Trophoblast cell (in vitro differentiated cells and primary cell): ENCODE measurements around the gene KIAA1958.

Source experiments
- DNase-seq, 2 donors: peaks; one replicate each; pipeline ENCODE4 v3.0.0-alpha.2; 2016
- H2AFZ ChIP-seq: 2 replicates; pipeline ENCODE4 v1.6.1; 2013; ENCODE audit warnings: low read length, moderate library complexity, mild to moderate bottlenecking; ENCODE audit not compliant: insufficient read depth, poor library complexity
- H2AK5ac ChIP-seq: 2 replicates; pipeline ENCODE4 v1.6.1; 2013; ENCODE audit warnings: mild to moderate bottlenecking, low read length
- H2BK120ac ChIP-seq: 2 replicates; pipeline ENCODE4 v1.6.1; 2013; ENCODE audit warnings: low read length, mild to moderate bottlenecking, moderate library complexity; ENCODE audit not compliant: insufficient read depth, poor library complexity
- H2BK12ac ChIP-seq: 2 replicates; pipeline ENCODE4 v1.6.1; 2013; ENCODE audit warnings: mild to moderate bottlenecking, low read length, moderate library complexity
- H2BK5ac ChIP-seq: 2 replicates; pipeline ENCODE4 v1.6.1; 2013; ENCODE audit warnings: low read length, low read depth, moderate library complexity, mild to moderate bottlenecking; ENCODE audit not compliant: poor library complexity
- H3K14ac ChIP-seq: 2 replicates; pipeline ENCODE4 v1.6.1; 2013; ENCODE audit warnings: mild to moderate bottlenecking, low read length
- H3K18ac ChIP-seq: 2 replicates; pipeline ENCODE4 v1.6.1; 2013; ENCODE audit warnings: mild to moderate bottlenecking, low read length
- H3K23ac ChIP-seq: 2 replicates; pipeline ENCODE4 v1.6.1; 2013; ENCODE audit warnings: low read length
- H3K27ac ChIP-seq: 2 replicates; pipeline ENCODE4 v1.5.1; 2013; ENCODE audit warnings: low read depth, mild to moderate bottlenecking, inconsistent platforms, low read length, moderate library complexity
- H3K27me3 ChIP-seq: 2 replicates; pipeline ENCODE4 v1.6.1; 2013; ENCODE audit warnings: inconsistent platforms, mild to moderate bottlenecking, low read length, moderate library complexity; ENCODE audit not compliant: insufficient read depth
- H3K36me3 ChIP-seq, 2 experiments: 1 replicate in 1 of 2; 2 replicates in 1 of 2; pipeline ENCODE4 v1.6.1; 2013; ENCODE audit warnings: low read length in 2 of 2, mild to moderate bottlenecking in 2 of 2, moderate library complexity in 1 of 2; ENCODE audit not compliant: insufficient read depth in 2 of 2, control insufficient read depth in 1 of 2
- H3K4ac ChIP-seq: 2 replicates; pipeline ENCODE4 v1.6.1; 2013; ENCODE audit warnings: low read depth, mild to moderate bottlenecking, low read length, moderate library complexity
- H3K4me1 ChIP-seq, 2 experiments: 1 replicate in 1 of 2; 2 replicates in 1 of 2; pipeline ENCODE4 v1.6.1; 2013; ENCODE audit warnings: low read length in 2 of 2, mild to moderate bottlenecking in 2 of 2, moderate library complexity in 1 of 2; ENCODE audit not compliant: insufficient read depth in 2 of 2, control insufficient read depth in 1 of 2
- H3K4me2 ChIP-seq: 2 replicates; pipeline ENCODE4 v1.6.1; 2013; ENCODE audit warnings: inconsistent platforms, mild to moderate bottlenecking, low read length, moderate library complexity
- H3K4me3 ChIP-seq: 2 replicates; pipeline ENCODE4 v1.5.1; 2013; ENCODE audit warnings: mild to moderate bottlenecking, low read depth, low read length, inconsistent platforms
- H3K79me1 ChIP-seq: one replicate; pipeline ENCODE4 v1.6.1; 2013; ENCODE audit warnings: low read length
- H3K79me2 ChIP-seq: 2 replicates; pipeline ENCODE4 v1.6.1; 2013; ENCODE audit warnings: low read length, mild to moderate bottlenecking; ENCODE audit not compliant: control insufficient read depth, insufficient read depth, poor library complexity
- H3K9ac ChIP-seq: 2 replicates; pipeline ENCODE4 v1.6.1; 2013; ENCODE audit warnings: mild to moderate bottlenecking, low read length
- H3K9me3 ChIP-seq: 2 replicates; pipeline ENCODE4 v1.6.1; 2013; ENCODE audit warnings: low read depth, mild to moderate bottlenecking, control low read depth, inconsistent platforms, low read length; ENCODE audit not compliant: insufficient read depth
- H4K12ac ChIP-seq: 2 replicates; pipeline ENCODE4 v1.6.1; 2013; ENCODE audit warnings: low read depth, mild to moderate bottlenecking, low read length, moderate library complexity
- H4K8ac ChIP-seq: 2 replicates; pipeline ENCODE4 v1.6.1; 2013; ENCODE audit warnings: low read depth, mild to moderate bottlenecking, low read length, moderate library complexity
- H4K91ac ChIP-seq: one replicate; pipeline ENCODE4 v1.6.1; 2013; ENCODE audit warnings: low read depth, mild to moderate bottlenecking, low read length, moderate library complexity
- WGBS: extraction: QIAGEN DNeasy Blood & Tissue Kit; methylation state at CpG from one replicate; pipeline ENCODE4 v1.1.7; 2013; ENCODE audit warnings: missing lambda C conversion rate; ENCODE audit not compliant: insufficient read length, insufficient coverage; ENCODE audit errors: extremely low coverage; 5-methylcytosine and 5-hydroxymethylcytosine counted together

KIAA1958 gene

DNA sequence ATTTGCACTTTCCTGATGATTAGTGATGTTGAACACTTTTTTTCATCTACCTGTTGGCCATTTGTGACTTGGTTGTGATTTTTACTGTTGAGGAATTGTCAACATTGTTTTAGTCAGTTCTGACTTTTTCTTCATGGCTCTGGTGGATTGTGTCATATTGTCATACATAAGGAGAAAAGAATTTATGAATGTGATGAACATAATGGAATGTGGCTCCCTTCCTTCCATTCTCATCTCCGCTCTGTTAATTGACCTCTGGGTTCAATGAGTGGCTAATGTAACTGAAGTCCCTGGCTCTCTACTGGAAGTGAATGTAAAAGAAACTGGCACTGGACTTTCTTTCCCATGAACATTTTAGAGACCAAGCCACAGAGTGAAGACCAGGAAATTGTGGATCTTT, 49.2 kb downstream of the KIAA1958 start:
- H4K91ac ChIP-seq, result no peak overlapping the region
- no peak overlapping the region for H2BK12ac ChIP-seq
- no peak overlapping the region for H3K23ac ChIP-seq
- H4K8ac ChIP-seq, result no peak overlapping the region
- no peak overlapping the region for H3K14ac ChIP-seq
- H3K9ac ChIP-seq, result no peak overlapping the region
- no peak overlapping the region for H2AK5ac ChIP-seq
- DNase-seq, result no peak
- H3K18ac ChIP-seq, result no peak overlapping the region
- H3K79me2 ChIP-seq, result no peaks in the 10 kb centered on the region
- H3K79me1 ChIP-seq, result no peaks in the 10 kb centered on the region
- H3K27ac ChIP-seq, result no peak overlapping the region
- H3K4me2 ChIP-seq, result no peak overlapping the region
- no peak overlapping the region for H3K4ac ChIP-seq
- H3K4me3 ChIP-seq, result no peak overlapping the region
- no peak overlapping the region for H4K12ac ChIP-seq
- no peaks in the 10 kb centered on the region for H3K27me3 ChIP-seq
- no peaks in the 10 kb centered on the region for H3K9me3 ChIP-seq
- no peak overlapping the region for H2BK5ac ChIP-seq
- WGBS, result no CpG with 5 or more reads among the region's 1 CpG
- H2BK120ac ChIP-seq, result no peak overlapping the region
- H2AFZ ChIP-seq, result no peak overlapping the region
- H3K36me3 ChIP-seq, result no peaks in the 10 kb centered on the region
- peaks cover 6 to 7% of the 10 kb centered on the region in 2 experiments for H3K4me1 ChIP-seq

DNA sequence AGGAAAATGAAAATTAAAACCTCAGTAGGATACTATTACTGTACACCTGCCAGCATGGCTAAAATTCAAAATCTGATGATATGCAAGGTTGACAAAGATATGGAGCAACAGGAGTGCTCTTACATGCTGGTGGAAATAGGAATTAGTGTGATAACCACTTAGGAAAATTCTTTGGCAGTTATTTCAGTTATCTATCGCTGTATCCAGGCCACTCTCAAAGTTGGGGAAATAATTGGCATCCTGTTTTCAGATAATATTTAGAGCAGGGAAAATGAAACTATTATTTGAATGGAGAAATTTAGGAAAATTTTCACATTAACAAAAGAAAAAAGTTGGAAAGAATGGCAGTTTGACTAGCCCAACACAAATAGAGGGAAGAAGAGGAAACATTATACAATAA, 50.9 kb downstream of the KIAA1958 start:
- no peak overlapping the region for H2AK5ac ChIP-seq
- H4K8ac ChIP-seq, result no peak overlapping the region
- H3K4me1 ChIP-seq, result peaks cover 0 to under 1% of the 10 kb centered on the region in 2 experiments
- H2BK12ac ChIP-seq, result no peak overlapping the region
- H3K27ac ChIP-seq, result no peak overlapping the region
- H3K4ac ChIP-seq, result no peak overlapping the region
- DNase-seq, result peak in 1 of 2 donors; percentile 71
- no peak overlapping the region for H3K23ac ChIP-seq
- no peaks in the 10 kb centered on the region for H3K79me2 ChIP-seq
- no peak overlapping the region for H3K14ac ChIP-seq
- no peak overlapping the region for H2AFZ ChIP-seq
- H3K27me3 ChIP-seq, result no peaks in the 10 kb centered on the region
- no peaks in the 10 kb centered on the region for H3K36me3 ChIP-seq
- H3K4me3 ChIP-seq, result no peak overlapping the region
- no peaks in the 10 kb centered on the region for H3K9me3 ChIP-seq
- no peaks in the 10 kb centered on the region for H3K79me1 ChIP-seq
- H3K4me2 ChIP-seq, result no peak overlapping the region
- WGBS, result no CpG with 5 or more reads among the region's 1 CpG
- H3K9ac ChIP-seq, result no peak overlapping the region
- no peak overlapping the region for H2BK5ac ChIP-seq
- no peak overlapping the region for H3K18ac ChIP-seq
- no peak overlapping the region for H4K12ac ChIP-seq
- H2BK120ac ChIP-seq, result no peak overlapping the region
- no peak overlapping the region for H4K91ac ChIP-seq

DNA sequence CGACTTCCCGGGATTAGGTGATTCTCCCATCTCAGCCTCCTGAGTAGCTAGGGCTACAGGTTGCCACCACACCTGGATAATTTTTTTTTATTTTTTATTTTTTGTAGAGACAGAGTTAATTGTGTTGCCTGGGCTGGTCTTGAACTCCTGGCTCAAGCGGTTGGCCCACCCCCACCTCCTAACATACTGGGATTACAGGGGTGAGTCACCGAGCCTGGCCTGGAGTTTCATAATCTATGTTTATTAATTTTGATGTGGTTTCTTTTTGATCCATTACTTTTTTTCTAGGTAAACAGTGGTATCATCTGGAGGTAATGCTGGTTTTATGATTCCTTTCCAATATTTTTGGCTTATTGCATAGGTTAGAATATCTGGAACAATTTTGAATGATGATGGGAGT, 54.2 kb downstream of the KIAA1958 start:
- Histone ChIP-seq H2AFZ (no peak overlapping the region), H2BK120ac (no peak overlapping the region), H3K9me3 (no peaks in the 10 kb centered on the region), H2BK5ac (no peak overlapping the region), H2AK5ac (no peak overlapping the region), H3K4me1 (no peaks in the 10 kb centered on the region), H3K36me3 (no peaks in the 10 kb centered on the region), H3K4me3 (no peak overlapping the region), H3K79me1 (no peaks in the 10 kb centered on the region), H3K14ac (no peak overlapping the region), H2BK12ac (no peak overlapping the region), H3K23ac (no peak overlapping the region), H3K79me2 (no peaks in the 10 kb centered on the region), H3K9ac (no peak overlapping the region), H3K18ac (peak overlapping the region; percentile 30), H3K27ac (no peak overlapping the region), H4K8ac (no peak overlapping the region), H4K91ac (no peak overlapping the region), H3K27me3 (no peaks in the 10 kb centered on the region), H3K4me2 (no peak overlapping the region), H3K4ac (no peak overlapping the region), H4K12ac (no peak overlapping the region)
- WGBS, result no CpG with 5 or more reads among the region's 4 CpGs
- no peak for DNase-seq

DNA sequence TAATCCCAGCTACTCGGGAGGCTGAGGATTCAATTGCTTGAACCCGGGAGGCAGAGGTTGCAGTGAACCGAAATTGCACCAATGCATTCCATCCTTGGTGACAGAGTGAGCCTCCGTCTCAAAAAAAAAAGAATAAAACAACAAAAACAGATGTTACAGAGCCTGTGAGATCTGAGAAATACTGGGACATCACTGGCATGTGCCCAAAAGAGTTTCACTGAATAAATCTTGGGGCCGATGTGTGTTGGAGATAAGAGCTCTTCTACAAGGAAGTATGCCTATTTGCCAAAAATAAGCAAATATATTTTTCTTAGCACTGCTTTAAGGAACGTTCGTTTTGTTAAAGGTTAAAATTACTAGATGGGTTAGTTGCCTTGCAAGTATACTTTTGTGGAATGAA, 55.1 kb downstream of the KIAA1958 start:
- Histone ChIP-seq H3K27me3 (no peaks in the 10 kb centered on the region), H3K4ac (no peak overlapping the region), H3K36me3 (no peaks in the 10 kb centered on the region), H3K27ac (no peak overlapping the region), H4K12ac (no peak overlapping the region), H2BK120ac (no peak overlapping the region), H3K18ac (no peak overlapping the region), H2BK5ac (no peak overlapping the region), H4K91ac (no peak overlapping the region), H2AK5ac (no peak overlapping the region), H3K9me3 (no peaks in the 10 kb centered on the region), H3K14ac (no peak overlapping the region), H2AFZ (no peak overlapping the region), H2BK12ac (no peak overlapping the region), H4K8ac (no peak overlapping the region), H3K4me3 (no peak overlapping the region), H3K4me1 (no peaks in the 10 kb centered on the region), H3K79me2 (no peaks in the 10 kb centered on the region), H3K79me1 (no peaks in the 10 kb centered on the region), H3K9ac (no peak overlapping the region), H3K23ac (no peak overlapping the region), H3K4me2 (no peak overlapping the region)
- no CpG with 5 or more reads among the region's 7 CpGs for whole genome bisulfite sequencing
- DNase-seq, result no peak
